Lower lobe of right lung (tissue), 2 donors: ENCODE measurements around the gene PLA2G4B. TPM values are rescaled to one million over a fixed set of nuclear protein-coding genes. Genes with fewer than 3 reads are reported as not detected.

Source experiments
- ATAC-seq, 2 donors: fragments of 200-7000 bp; cut with Tn5 transposase; one replicate each; pipeline ENCODE4 v1.9.1; 2020 to 2022; ENCODE audit warnings: mild to moderate bottlenecking in 2 of 2, moderate library complexity in 2 of 2
- DNase-seq: peaks from one replicate; pipeline ENCODE4 v3.0.0-alpha.2; 2020
- H3K27ac ChIP-seq: fragments of 200-600 bp; one replicate; pipeline ENCODE4 v1.8.0; 2022
- H3K27me3 ChIP-seq: fragments of 200-600 bp; one replicate; pipeline ENCODE4 v1.8.0; 2022; ENCODE audit warnings: low read depth
- H3K36me3 ChIP-seq: fragments of 200-600 bp; one replicate; pipeline ENCODE4 v1.8.0; 2022; ENCODE audit warnings: mild to moderate bottlenecking
- H3K4me1 ChIP-seq: fragments of 200-600 bp; one replicate; pipeline ENCODE4 v1.8.0; 2022
- H3K4me3 ChIP-seq: fragments of 200-600 bp; one replicate; pipeline ENCODE4 v1.8.0; 2022; ENCODE audit warnings: mild to moderate bottlenecking
- H3K9me3 ChIP-seq: fragments of 200-600 bp; one replicate; pipeline ENCODE4 v1.8.0; 2022
- CTCF ChIP-seq: fragments of 200-600 bp; IDR thresholded peaks from one replicate; pipeline ENCODE4 v1.8.0; 2022; ENCODE audit warnings: antibody characterized with exemption, mild to moderate bottlenecking
- intact Hi-C: fragments of 100-400 bp; cut with DNase I; formaldehyde crosslinking; loops from one replicate; pipeline ENCODE4 v1.11.0; 2022
- long read RNA-seq: library from polyadenylated mRNA; unstranded; transcript quantifications from one replicate; pipeline ENCODE4 v2.0.0, GENCODE V29; 2021
- total RNA-seq: library from RNA; stranded (reverse); fragmentation: NEBNext Ultra II Directional; extraction: Animal tissue kit (Norgen Biotek cat#: 25700); gene quantifications from one replicate; pipeline ENCODE4 v1.2.1, GENCODE V29; 2021
- donor health status: DM: no; HTN: yes; CAD: no; lungs with severe emphysema.

PLA2G4B gene
- 13.8 TPM for total RNA-seq
- long read RNA-seq: 0 reads

- intact Hi-C loops: no loop called here
- peaks cover 33% of the 10 kb centered on the region for H3K36me3 ChIP-seq
- DNase-seq (peak; percentile 90), ATAC-seq (peak; percentile 89 to 93)
- peak within 1 kb of the TSS; percentile 82 for H3K27ac ChIP-seq
- no peaks in the 10 kb centered on the region for H3K27me3 ChIP-seq
- H3K9me3 ChIP-seq: no peaks in the 10 kb centered on the region
- H3K4me3 ChIP-seq: no peak within 1 kb of the TSS
- peaks cover 19% of the 10 kb centered on the region for H3K4me1 ChIP-seq
- no peak for TF ChIP-seq CTCF
These were observed at the start of gene PLA2G4B for GRCh38 chr15:41838400-41838897. PLA2G4B (plus strand) TSS chr15:41838847; CDS start chr15:41838914, 67 bp downstream.

- Histone ChIP-seq H3K27ac (no peak overlapping the region), H3K4me3 (no peak overlapping the region), H3K9me3 (no peaks in the 10 kb centered on the region), H3K4me1 (peaks cover 24% of the 10 kb centered on the region), H3K27me3 (no peaks in the 10 kb centered on the region), H3K36me3 (no peaks in the 10 kb centered on the region)
- intact Hi-C loops: no loop called here
- no peak for TF ChIP-seq CTCF
- DNase-seq (no peak), ATAC-seq (no peak)
These were observed 49.4 kb upstream of the PLA2G4B start for GRCh38 chr15:41789236-41789635.

- no peak for ATAC-seq
- intact Hi-C loops: no loop called here
These were observed 49.0 kb upstream of the PLA2G4B start for GRCh38 chr15:41789662-41790061.

GRCh38 chr15:41790169-41790568 lies 48.5 kb upstream of the PLA2G4B start:
- no peak for TF ChIP-seq CTCF
- H3K4me3 ChIP-seq: no peak overlapping the region
- no peak for DNase-seq
- H3K4me1 ChIP-seq: peaks cover 24% of the 10 kb centered on the region
- intact Hi-C loops: no loop called here
- H3K9me3 ChIP-seq: no peaks in the 10 kb centered on the region
- H3K27me3 ChIP-seq: no peaks in the 10 kb centered on the region
- ATAC-seq: no peak
- no peaks in the 10 kb centered on the region for H3K36me3 ChIP-seq
- peak overlapping the region; percentile 70 for H3K27ac ChIP-seq

More at GRCh38 chr15:41789662-41790061, 49.0 kb upstream of the PLA2G4B start:
- DNase-seq: no peak
- no peak for TF ChIP-seq CTCF
- H3K27me3 ChIP-seq: no peaks in the 10 kb centered on the region
- H3K27ac ChIP-seq: no peak overlapping the region
- H3K36me3 ChIP-seq: no peaks in the 10 kb centered on the region
- H3K4me3 ChIP-seq: no peak overlapping the region
- peaks cover 24% of the 10 kb centered on the region for H3K4me1 ChIP-seq
- H3K9me3 ChIP-seq: no peaks in the 10 kb centered on the region

GRCh38 chr15:41790756-41791546 lies 47.7 kb upstream of the PLA2G4B start:
- no peaks in the 10 kb centered on the region for H3K27me3 ChIP-seq
- H3K4me3 ChIP-seq: no peak overlapping the region
- intact Hi-C loops: no loop called here
- peaks cover 28% of the 10 kb centered on the region for H3K4me1 ChIP-seq
- H3K9me3 ChIP-seq: no peaks in the 10 kb centered on the region
- DNase-seq (no peak), ATAC-seq (peak; percentile 81 to 84)
- H3K36me3 ChIP-seq: no peaks in the 10 kb centered on the region
- peak overlapping the region; percentile 70 for H3K27ac ChIP-seq
- no peak for TF ChIP-seq CTCF
